K562 (cell line): ENCODE measurements around the gene SLC17A6.

ENCODE experiments used
- CREB1 ChIP-seq, 2 experiments: sonication (generic) in 1 of 2; formaldehyde crosslinking in 1 of 2; IDR thresholded peaks; 2 replicates each; pipeline versions ENCODE4 v1.6.1 to v1.8.0; 2012 to 2022; ENCODE audit warnings: inconsistent platforms in 1 of 2, mild to moderate bottlenecking in 1 of 2, missing genetic modification reagents in 1 of 2, moderate library complexity in 1 of 2
- CTCF ChIP-seq, 3 experiments: IDR thresholded peaks in 2 of 3; conservative IDR thresholded peaks in 1 of 3; 2 replicates each; pipeline ENCODE4 v1.5.1; 2011 to 2012; ENCODE audit warnings: low read length in 3 of 3, mild to moderate bottlenecking in 3 of 3, control low read depth in 2 of 3, improper control_type of control experiment in 1 of 3, inconsistent platforms in 1 of 3, low read depth in 1 of 3, mixed read lengths in 1 of 3, moderate library complexity in 1 of 3; ENCODE audit not compliant: insufficient read depth in 2 of 3
- GABPB1 ChIP-seq: sonication (generic); formaldehyde crosslinking; IDR thresholded peaks from 2 replicates; pipeline ENCODE4 v1.8.0; 2022; ENCODE audit warnings: mild to moderate bottlenecking, missing genetic modification reagents
- POLR2A ChIP-seq: fragments of 450-650 bp; conservative IDR thresholded peaks from 2 replicates; pipeline ENCODE4 v1.6.1; 2016
- POLR2AphosphoS5 ChIP-seq: IDR thresholded peaks from 2 replicates; pipeline ENCODE4 v1.6.1; 2011; ENCODE audit warnings: mild to moderate bottlenecking, low read depth, low read length, moderate library complexity; ENCODE audit not compliant: control insufficient read depth, insufficient read depth
- SIN3A ChIP-seq, 2 experiments: fragments of 150-350 bp in 1 of 2; IDR thresholded peaks; 2 replicates each; pipeline ENCODE4 v1.6.1; 2011 to 2016; ENCODE audit warnings: borderline replicate concordance in 2 of 2, low read depth in 2 of 2, low read length in 2 of 2, mild to moderate bottlenecking in 2 of 2, moderate library complexity in 2 of 2; ENCODE audit not compliant: control insufficient read depth in 1 of 2
- ZNF384 ChIP-seq: IDR thresholded peaks from 2 replicates; pipeline ENCODE4 v1.6.1; 2012; ENCODE audit warnings: low read depth, low read length, improper control_type of control experiment
- ZNF644 ChIP-seq: fragments of 200-800 bp; sonication (Bioruptor generic); IDR thresholded peaks from 2 replicates; pipeline ENCODE4 v1.6.1; 2016; ENCODE audit warnings: low read depth, missing genetic modification characterization, missing compliant biosample characterization
- TF ChIP-seq, protein P1 (sequence below): sonication (generic); formaldehyde crosslinking; IDR thresholded peaks from 2 replicates; pipeline ENCODE4 v1.5.0; 2020; ENCODE audit warnings: missing genetic modification reagents
- TF ChIP-seq, protein P2 (sequence below): fragments of 450-650 bp; IDR thresholded peaks from 2 replicates; pipeline ENCODE4 v1.6.1; 2017; ENCODE audit warnings: antibody characterized with exemption, mild to moderate bottlenecking
- TF ChIP-seq, protein P3 (sequence below): sonication (generic); formaldehyde crosslinking; IDR thresholded peaks from 2 replicates; pipeline ENCODE4 v1.9.0; 2022; ENCODE audit warnings: mild to moderate bottlenecking, missing genetic modification reagents

GRCh38 chr11:22336587-22336986 lies 1.6 kb upstream of the SLC17A6 start:
- TF ChIP-seq GABPB1 (CRISPR knock-in tag) (no peak), POLR2A (no peak), ZNF384 (no peak), CTCF (IDR thresholded peaks at IDR 0.05 in 2 of 3, conservative IDR thresholded peaks at IDR 0.05 in 1 of 3; ENCODE audit: insufficient read depth in 2 of 3, low read depth in 1 of 3, low read length in 3 of 3) (no peak), SIN3A (IDR thresholded peaks at IDR 0.05; ENCODE audit: borderline replicate concordance in 2 of 2, control insufficient read depth in 1 of 2, low read depth in 2 of 2, low read length in 2 of 2) (no peak), ZNF644 (tag) (no peak), CREB1 (IDR thresholded peaks at IDR 0.05) (no peak), CREB1 (CRISPR knock-in tag; IDR thresholded peaks at IDR 0.05) (no peak), POLR2AphosphoS5 (no peak)
- TF ChIP-seq, protein P1, sequence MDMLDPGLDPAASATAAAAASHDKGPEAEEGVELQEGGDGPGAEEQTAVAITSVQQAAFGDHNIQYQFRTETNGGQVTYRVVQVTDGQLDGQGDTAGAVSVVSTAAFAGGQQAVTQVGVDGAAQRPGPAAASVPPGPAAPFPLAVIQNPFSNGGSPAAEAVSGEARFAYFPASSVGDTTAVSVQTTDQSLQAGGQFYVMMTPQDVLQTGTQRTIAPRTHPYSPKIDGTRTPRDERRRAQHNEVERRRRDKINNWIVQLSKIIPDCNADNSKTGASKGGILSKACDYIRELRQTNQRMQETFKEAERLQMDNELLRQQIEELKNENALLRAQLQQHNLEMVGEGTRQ (CRISPR knock-in tag): no peak
- TF ChIP-seq, protein P2, sequence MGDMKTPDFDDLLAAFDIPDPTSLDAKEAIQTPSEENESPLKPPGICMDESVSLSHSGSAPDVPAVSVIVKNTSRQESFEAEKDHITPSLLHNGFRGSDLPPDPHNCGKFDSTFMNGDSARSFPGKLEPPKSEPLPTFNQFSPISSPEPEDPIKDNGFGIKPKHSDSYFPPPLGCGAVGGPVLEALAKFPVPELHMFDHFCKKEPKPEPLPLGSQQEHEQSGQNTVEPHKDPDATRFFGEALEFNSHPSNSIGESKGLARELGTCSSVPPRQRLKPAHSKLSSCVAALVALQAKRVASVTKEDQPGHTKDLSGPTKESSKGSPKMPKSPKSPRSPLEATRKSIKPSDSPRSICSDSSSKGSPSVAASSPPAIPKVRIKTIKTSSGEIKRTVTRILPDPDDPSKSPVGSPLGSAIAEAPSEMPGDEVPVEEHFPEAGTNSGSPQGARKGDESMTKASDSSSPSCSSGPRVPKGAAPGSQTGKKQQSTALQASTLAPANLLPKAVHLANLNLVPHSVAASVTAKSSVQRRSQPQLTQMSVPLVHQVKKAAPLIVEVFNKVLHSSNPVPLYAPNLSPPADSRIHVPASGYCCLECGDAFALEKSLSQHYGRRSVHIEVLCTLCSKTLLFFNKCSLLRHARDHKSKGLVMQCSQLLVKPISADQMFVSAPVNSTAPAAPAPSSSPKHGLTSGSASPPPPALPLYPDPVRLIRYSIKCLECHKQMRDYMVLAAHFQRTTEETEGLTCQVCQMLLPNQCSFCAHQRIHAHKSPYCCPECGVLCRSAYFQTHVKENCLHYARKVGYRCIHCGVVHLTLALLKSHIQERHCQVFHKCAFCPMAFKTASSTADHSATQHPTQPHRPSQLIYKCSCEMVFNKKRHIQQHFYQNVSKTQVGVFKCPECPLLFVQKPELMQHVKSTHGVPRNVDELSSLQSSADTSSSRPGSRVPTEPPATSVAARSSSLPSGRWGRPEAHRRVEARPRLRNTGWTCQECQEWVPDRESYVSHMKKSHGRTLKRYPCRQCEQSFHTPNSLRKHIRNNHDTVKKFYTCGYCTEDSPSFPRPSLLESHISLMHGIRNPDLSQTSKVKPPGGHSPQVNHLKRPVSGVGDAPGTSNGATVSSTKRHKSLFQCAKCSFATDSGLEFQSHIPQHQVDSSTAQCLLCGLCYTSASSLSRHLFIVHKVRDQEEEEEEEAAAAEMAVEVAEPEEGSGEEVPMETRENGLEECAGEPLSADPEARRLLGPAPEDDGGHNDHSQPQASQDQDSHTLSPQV: no peak
- TF ChIP-seq, protein P3, sequence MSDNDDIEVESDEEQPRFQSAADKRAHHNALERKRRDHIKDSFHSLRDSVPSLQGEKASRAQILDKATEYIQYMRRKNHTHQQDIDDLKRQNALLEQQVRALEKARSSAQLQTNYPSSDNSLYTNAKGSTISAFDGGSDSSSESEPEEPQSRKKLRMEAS (CRISPR knock-in tag): no peak
